HG03103 (cell line): ENCODE measurements around the gene JTB.
A peak's percentile ranks its signal among the peaks of the same experiment; 100 is the strongest.
"Not testable (repeated sequence)": the region's sequence is repeated elsewhere in the genome, so short reads cannot be mapped to it uniquely, and the experiment has no call there.

ENCODE experiments used
- ATAC-seq: cut with Tn5 transposase; IDR thresholded peaks from one replicate; pipeline ENCODE4 v1.9.1; 2021; ENCODE audit warnings: low read depth; ENCODE audit not compliant: unreplicated experiment

Gene JTB

DNA sequence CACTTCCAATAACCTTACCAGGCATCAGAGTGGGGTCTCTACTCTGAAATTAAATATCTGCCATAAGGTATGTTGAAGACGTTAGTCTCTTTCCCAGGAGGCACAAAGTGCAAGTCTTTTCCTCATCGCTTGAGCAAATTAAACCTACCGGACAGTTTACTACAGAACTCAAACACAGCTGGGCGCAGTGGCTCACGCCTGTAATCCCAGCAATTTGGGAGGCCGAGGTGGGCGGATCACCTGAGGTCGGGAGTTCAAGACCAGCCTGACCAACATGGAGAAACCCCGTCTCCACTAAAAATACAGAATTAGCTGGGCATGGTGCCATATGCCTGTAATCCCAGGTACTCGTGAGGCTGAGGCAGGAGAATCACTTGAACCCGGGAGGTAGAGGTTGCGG is 1.6 kb upstream of the JTB start:
- not testable (repeated sequence) for ATAC-seq

DNA sequence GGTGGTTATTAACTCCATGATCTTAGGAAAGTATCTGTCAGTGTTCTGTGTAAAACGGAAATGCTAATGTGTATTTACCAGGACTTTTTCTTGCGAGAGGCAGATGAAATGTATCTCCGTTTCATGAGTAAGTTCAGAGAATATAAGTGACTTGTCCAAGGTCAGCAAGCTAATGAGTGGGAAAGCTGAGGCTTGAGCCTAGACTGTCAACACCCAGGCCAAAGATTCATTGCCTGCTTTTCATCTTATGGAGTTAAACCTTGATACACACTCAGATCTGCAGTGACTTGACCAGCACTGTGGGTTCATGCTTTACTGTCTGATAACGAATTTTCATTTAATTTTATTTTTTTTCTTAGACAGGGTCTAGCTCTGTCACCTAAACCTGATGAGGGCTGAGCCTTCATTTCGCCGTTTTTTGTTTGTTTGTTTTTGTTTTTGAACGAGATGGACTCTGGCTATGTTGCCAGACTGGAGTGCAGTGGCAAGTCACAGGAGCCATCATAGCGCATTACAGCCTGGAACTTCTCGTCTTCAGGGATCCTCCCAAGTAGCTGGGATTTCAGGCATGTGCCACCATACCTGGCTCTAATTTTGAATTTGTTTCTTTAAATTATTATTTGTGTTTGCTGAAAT is 918 bp upstream of the JTB start:
- ATAC-seq, result no peak

DNA sequence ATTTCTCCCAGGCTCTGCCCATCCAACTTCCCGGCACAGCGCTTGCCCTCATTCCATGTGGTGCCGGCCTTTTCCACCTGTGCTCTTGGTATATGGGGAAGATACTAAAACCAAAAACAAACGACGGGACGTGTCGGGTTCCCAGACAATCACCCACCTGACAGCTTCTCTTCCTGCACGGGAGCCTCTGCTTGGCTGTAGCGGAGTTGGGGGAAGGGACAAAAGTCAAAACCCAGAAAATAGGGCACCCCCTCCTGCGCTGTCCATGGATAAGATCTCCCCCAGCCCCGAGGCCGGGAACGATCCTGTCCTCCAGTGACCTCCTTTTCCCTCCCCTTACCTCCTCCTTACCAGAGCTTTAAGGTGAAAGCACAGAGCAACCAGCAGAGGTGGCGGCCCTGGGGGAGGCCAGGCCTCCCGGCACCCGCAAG is 640 bp downstream of the JTB start:
- ATAC-seq, result no peak

GRCh38 chr1:153973525-153973924 is 3.9 kb downstream of the JTB start:
- ATAC-seq, result no peak

DNA sequence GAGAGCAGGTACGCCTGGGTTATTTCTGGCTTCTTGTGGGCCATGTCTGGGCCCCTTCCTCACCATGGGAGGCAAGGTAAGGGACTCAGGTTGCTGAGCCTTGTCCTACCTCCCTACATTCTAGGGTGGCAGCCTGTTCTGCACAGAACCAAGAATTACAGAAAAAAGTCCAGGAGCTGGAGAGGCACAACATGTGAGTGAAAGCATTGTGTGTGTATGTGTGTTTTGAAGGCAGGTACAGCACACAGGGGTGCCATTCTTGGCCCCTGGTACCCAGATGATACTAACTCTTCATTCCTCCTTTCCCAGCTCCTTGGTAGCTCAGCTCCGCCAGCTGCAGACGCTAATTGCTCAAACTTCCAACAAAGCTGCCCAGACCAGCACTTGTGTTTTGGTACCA is 4.4 kb downstream of the JTB start:
- ATAC-seq, result no peak

- no peak for ATAC-seq
These were observed 7.1 kb downstream of the JTB start for GRCh38 chr1:153970346-153970745.

DNA sequence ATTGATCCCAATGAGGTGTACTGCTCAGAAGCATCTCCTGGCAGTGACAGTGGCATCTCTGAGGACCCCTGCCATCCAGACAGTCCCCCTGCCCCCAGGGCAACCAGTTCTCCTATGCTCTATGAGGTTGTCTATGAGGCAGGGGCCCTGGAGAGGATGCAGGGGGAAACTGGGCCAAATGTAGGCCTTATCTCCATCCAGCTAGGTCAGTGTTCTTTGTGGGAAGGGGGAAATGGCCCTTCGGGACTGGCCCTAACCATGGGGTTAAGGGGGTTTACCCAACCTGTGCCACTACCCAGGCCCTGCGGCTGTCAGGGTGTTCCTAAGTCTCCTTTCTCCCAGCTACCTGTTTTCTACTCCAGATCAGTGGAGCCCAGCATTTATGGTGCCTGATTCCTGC is 8.5 kb downstream of the JTB start:
- no peak for ATAC-seq

- no peak for ATAC-seq
These were observed 9.1 kb downstream of the JTB start for GRCh38 chr1:153968408-153968807.

GRCh38 chr1:153968000-153968363 is 9.5 kb downstream of the JTB start:
- no peak for ATAC-seq

GRCh38 chr1:153967107-153967999 is 10.1 kb downstream of the JTB start, which contains the start of gene CREB3L4:
Gene CREB3L4 (plus strand): TSS chr1:153967902. CDS start chr1:153968526, 624 bp downstream.
- ATAC-seq, result peak; percentile 48

- ATAC-seq, result peak; percentile 5
These were observed 13.6 kb downstream of the JTB start for GRCh38 chr1:153963850-153964331.

GRCh38 chr1:153963030-153963849 is 14.2 kb downstream of the JTB start, which contains the start of gene SLC39A1:
Gene SLC39A1 (minus strand): TSS chr1:153963537. CDS start chr1:153962715, 822 bp downstream.
- peak; percentile 37 for ATAC-seq

GRCh38 chr1:153962088-153963029 is 15.1 kb downstream of the JTB start:
- no peak for ATAC-seq

DNA sequence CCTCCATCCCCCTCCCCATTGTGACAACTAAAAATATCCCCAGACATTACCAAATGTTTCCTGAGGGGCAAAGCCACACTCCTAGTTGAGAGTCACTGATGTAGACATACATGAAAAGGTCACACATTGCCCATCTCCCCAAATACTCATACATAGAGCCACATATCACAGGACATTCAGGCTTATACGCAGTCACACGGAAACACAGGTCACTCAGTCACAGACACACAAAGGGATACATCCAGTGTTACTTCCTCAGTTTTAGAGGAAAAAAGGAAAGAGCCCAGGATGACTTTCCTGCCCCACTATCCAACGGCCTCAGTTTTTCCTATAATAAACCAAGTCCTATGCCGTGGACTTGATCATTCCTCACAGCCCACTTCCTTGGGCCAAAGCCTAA is 16.1 kb downstream of the JTB start:
- ATAC-seq, result no peak

DNA sequence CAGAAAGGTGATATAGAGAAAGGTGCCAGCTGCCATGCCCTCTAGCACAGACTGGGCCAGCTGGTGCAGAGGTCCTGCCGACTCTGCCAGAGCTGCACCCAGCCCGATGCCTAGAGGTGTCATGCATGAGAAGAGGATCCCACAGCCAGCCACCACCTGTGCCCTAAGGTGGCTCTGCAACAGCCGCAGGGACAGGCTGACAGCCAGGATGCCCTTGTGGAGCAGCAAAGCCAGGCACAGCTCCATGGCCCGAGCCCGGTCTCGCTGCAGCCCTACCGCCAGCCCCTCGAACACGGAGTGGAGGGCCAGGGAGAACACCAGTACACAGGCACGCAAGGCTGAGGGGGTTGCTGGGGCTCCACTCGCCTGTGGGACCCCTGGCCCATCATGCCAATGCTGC is 17.3 kb downstream of the JTB start:
- no peak for ATAC-seq

DNA sequence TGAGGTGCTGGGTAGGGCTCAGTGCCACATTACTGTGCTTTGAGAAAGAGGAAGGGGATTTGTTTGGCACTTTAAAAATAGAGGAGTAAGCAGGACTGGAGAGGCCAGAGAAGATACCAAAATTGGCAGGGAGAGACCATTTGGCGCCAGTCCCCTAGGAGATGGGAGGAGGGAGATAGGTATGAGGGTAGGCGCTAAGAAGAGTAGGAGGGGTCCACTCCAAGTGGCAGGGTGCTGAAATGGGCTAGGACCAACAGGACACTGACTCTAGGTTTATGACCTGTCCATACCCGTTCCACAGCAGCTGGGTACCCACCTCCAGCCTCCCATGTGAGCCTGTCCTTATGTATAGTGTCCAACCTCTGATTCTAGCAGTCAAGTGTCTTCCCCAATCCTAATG is 18.0 kb downstream of the JTB start:
- no peak for ATAC-seq

- ATAC-seq, result no peak
These were observed 18.6 kb downstream of the JTB start for GRCh38 chr1:153958961-153959260.

- peak; percentile 72 for ATAC-seq
These were observed 19.1 kb downstream of the JTB start, which contains the start of gene CRTC2 for GRCh38 chr1:153958111-153958960. Gene CRTC2 (minus strand): TSS chr1:153958612. CDS start chr1:153958497, 115 bp downstream.

DNA sequence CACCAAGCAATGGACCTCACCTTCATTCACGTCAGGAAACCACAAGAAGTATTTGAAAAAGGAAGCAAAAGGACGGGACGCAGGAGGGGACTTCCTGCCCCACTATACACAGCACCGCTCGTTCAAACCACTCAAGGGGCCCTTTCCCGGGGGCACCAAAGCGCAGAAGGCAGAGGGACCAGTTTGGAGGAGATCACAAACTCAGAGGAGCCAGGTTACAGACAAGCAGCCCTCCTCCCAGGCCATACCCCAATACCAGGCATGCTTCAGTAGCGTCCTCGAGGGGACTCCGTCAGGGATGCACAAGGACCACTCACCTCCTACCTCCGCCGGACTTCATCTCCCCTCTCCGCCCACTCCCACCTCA is 19.7 kb downstream of the JTB start:
- ATAC-seq, result no peak
